Prostate gland (tissue), 2 donors: ENCODE results near the gene TAS2R42. TPM values are rescaled to one million over a fixed set of nuclear protein-coding genes. Genes with fewer than 3 reads are reported as not detected.

Source experiments
- DNase-seq: peaks from one replicate; pipeline ENCODE4 v3.0.0-alpha.2; 2019; ENCODE audit warnings: low spot score
- H3K27ac ChIP-seq, 2 donors: fragments of 200-600 bp; sonication (generic); 2 replicates each; pipeline ENCODE4 v1.5.1; 2017 to 2019
- H3K27me3 ChIP-seq: fragments of 200-600 bp; sonication (generic); replicated peaks from 2 replicates; pipeline ENCODE4 v1.5.1; 2019; ENCODE audit not compliant: insufficient read depth
- H3K36me3 ChIP-seq, 2 donors: fragments of 200-600 bp; sonication (generic); 1 replicate in 1 of 2; 2 replicates in 1 of 2; pipeline versions ENCODE4 v1.5.1 to v1.8.1; 2017 to 2019
- H3K4me1 ChIP-seq: fragments of 200-600 bp; sonication (generic); replicated peaks from 2 replicates; pipeline ENCODE4 v1.5.1; 2019
- H3K4me3 ChIP-seq, 2 donors: fragments of 200-600 bp; sonication (generic); 2 replicates each; pipeline ENCODE4 v1.5.1; 2017 to 2019
- H3K9me3 ChIP-seq: fragments of 200-600 bp; sonication (generic); 2 replicates; pipeline ENCODE4 v1.5.1; 2017
- POLR2A ChIP-seq: fragments of 450-650 bp; IDR thresholded peaks from one replicate; pipeline ENCODE4 v1.6.1; 2016; ENCODE audit warnings: antibody characterized with exemption, mild to moderate bottlenecking
- POLR2AphosphoS5 ChIP-seq: sonication (generic); formaldehyde crosslinking; IDR thresholded peaks from one replicate; pipeline ENCODE4 v1.6.1; 2017; ENCODE audit warnings: antibody characterized with exemption
- WGBS: methylation state at CpG from one replicate; pipeline ENCODE4 v1.1.5; 2018; 5-methylcytosine and 5-hydroxymethylcytosine counted together
- intact Hi-C: fragments of 100-400 bp; cut with DNase I; formaldehyde crosslinking; loops from one replicate; pipeline ENCODE4 v1.14.2; 2022
- total RNA-seq, 2 donors: library from RNA; depleted of rRNA; stranded (reverse); fragments of >200 nt; gene quantifications; one replicate each; pipeline ENCODE4 v1.1.0, GENCODE V29; 2016
- TF ChIP-seq, protein P1 (sequence below), 4 experiments: fragments of 200-600 bp in 2 of 4; fragments of 450-650 bp in 2 of 4; sonication (generic) in 2 of 4; IDR thresholded peaks; 1 replicate in 3 of 4; 2 replicates in 1 of 4; pipeline ENCODE4 v1.5.1; 2016 to 2019; ENCODE audit warnings: antibody characterized with exemption in 4 of 4, mild to moderate bottlenecking in 2 of 4, moderate library complexity in 2 of 4

Gene TAS2R42, protein sequence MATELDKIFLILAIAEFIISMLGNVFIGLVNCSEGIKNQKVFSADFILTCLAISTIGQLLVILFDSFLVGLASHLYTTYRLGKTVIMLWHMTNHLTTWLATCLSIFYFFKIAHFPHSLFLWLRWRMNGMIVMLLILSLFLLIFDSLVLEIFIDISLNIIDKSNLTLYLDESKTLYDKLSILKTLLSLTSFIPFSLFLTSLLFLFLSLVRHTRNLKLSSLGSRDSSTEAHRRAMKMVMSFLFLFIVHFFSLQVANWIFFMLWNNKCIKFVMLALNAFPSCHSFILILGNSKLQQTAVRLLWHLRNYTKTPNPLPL
- total RNA-seq = not detected

DNA sequence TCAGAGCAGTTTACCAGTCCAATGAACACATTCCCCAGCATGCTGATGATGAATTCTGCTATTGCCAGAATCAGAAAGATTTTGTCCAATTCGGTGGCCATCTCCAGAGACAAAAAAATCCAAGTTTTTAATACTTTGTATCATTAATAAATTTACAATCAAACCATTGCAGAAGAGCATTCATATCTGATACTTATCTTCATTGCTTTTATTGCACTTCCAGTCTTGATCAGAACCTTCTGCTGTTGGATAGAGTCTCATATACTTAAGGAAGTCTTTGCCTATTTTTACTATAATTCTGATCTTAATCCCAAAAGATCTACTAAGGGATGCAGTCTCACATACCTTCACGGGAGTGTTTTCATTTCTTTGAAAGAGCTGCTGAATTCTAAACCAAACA is at the start of gene TAS2R42:
Gene TAS2R42, minus strand, starts transcription at position 101 of the 400 bp plus-strand sequence. Its CDS starts 0 bp downstream, at position 101.
- TF ChIP-seq, protein P1, sequence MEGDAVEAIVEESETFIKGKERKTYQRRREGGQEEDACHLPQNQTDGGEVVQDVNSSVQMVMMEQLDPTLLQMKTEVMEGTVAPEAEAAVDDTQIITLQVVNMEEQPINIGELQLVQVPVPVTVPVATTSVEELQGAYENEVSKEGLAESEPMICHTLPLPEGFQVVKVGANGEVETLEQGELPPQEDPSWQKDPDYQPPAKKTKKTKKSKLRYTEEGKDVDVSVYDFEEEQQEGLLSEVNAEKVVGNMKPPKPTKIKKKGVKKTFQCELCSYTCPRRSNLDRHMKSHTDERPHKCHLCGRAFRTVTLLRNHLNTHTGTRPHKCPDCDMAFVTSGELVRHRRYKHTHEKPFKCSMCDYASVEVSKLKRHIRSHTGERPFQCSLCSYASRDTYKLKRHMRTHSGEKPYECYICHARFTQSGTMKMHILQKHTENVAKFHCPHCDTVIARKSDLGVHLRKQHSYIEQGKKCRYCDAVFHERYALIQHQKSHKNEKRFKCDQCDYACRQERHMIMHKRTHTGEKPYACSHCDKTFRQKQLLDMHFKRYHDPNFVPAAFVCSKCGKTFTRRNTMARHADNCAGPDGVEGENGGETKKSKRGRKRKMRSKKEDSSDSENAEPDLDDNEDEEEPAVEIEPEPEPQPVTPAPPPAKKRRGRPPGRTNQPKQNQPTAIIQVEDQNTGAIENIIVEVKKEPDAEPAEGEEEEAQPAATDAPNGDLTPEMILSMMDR (IDR thresholded peaks at IDR 0.05) = no peak
- TF ChIP-seq POLR2AphosphoS5 (no peak), POLR2A (no peak)
- intact Hi-C loops = no loop called here
- 50% methylated on average over 2 of the region's 2 CpGs for WGBS

DNA sequence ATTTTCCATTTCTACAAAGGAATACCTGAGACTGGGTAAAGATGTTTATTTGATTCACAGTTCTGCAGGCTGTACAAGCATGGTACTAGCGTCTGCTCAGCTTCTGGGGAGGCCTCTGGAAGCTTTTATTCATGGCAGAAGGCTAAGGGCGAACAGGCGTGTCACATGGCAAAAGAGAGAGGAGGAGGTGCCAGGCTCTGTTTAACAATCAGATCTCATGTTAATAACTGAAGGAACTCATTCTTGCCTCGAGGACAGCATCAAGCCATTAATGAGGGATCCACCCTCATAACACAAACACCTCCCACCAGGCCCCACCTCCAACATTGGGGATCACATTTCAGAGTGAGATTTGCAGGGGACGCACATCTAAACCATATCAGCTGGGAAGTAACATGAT is 46.8 kb upstream of the TAS2R42 start:
- WGBS = 54% methylated on average over 5 of the region's 5 CpGs
- TF ChIP-seq POLR2AphosphoS5 (no peak), POLR2A (no peak)
- TF ChIP-seq, protein P1 (IDR thresholded peaks at IDR 0.05) = no peak

More for the DNA sequence above, at the start of gene TAS2R42:
- no peaks in the 10 kb centered on the region for H3K4me1 ChIP-seq
- no peak within 1 kb of the TSS for H3K27ac ChIP-seq
- H3K36me3 ChIP-seq = no peaks in the 10 kb centered on the region
- H3K9me3 ChIP-seq = no peaks in the 10 kb centered on the region
- H3K4me3 ChIP-seq = no peak within 1 kb of the TSS
- H3K27me3 ChIP-seq = no peaks in the 10 kb centered on the region
- no peak for DNase-seq

DNA sequence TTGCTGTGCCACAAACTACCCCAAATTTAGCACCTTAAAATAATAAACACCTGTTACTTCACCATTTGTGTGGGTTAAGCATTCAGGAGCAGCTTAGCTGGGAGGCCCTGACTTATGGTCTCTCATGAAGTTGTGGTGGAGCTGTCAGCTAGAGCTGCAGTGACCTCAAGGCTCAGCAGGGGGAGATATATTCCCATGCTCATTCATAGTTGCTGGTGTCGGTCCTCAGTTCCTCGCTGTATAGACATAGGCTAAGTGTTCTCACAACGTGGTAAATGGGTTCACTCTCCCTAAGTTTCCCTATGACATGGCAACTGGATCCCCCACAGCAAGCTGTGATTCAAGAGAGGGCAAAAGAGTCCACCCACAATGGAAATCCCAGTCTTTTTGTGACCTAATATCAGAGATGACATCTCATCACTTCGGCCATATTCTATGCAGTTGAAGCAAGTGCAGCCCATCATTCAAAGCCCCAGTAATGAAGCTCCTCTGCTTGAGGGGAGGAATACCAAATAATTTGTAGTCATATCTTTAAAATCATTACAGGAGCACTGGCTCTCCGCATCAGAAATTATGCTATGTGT is 41.7 kb upstream of the TAS2R42 start:
- H3K27me3 ChIP-seq = no peaks in the 10 kb centered on the region
- DNase-seq = peak; percentile 12
- intact Hi-C loops = no loop called here
- WGBS = 41% methylated on average over 5 of the region's 5 CpGs
- H3K27ac ChIP-seq = no peak overlapping the region
- H3K36me3 ChIP-seq = no peaks in the 10 kb centered on the region
- H3K4me3 ChIP-seq = no peak overlapping the region
- H3K4me1 ChIP-seq = no peaks in the 10 kb centered on the region
- no peaks in the 10 kb centered on the region for H3K9me3 ChIP-seq
- TF ChIP-seq, protein P1 (IDR thresholded peaks at IDR 0.05) = peak in 3 of 4 experiments; percentile 28 to 61 (median 42)
- TF ChIP-seq POLR2A (no peak), POLR2AphosphoS5 (no peak)

More for the DNA sequence above, 46.8 kb upstream of the TAS2R42 start:
- Histone ChIP-seq H3K27ac (no peak overlapping the region), H3K4me3 (no peak overlapping the region), H3K36me3 (no peaks in the 10 kb centered on the region), H3K4me1 (no peaks in the 10 kb centered on the region), H3K27me3 (no peaks in the 10 kb centered on the region), H3K9me3 (no peaks in the 10 kb centered on the region)
- intact Hi-C loops = no loop called here
- DNase-seq = no peak

DNA sequence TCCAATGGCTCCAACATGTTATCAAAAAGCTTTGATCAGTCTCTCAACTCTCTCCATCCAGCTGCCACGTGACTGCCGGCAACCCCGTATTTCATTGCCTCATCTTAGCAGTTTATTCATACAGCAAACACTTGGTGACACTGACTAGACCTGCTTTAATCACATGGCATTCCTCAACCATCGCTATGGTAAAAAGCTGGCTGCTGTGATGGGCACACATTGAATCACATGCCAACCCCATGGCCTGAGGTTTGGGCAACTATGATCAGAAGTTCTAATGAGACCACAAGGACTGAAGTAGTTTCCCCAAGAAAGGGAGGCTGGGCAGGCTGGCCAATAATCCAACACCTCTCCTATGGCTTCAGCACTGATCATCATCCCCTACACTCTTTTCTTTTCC is 40.6 kb upstream of the TAS2R42 start:
- H3K27ac ChIP-seq = no peak overlapping the region
- no peaks in the 10 kb centered on the region for H3K27me3 ChIP-seq
- 85% methylated on average over 4 of the region's 4 CpGs for WGBS
- no peaks in the 10 kb centered on the region for H3K36me3 ChIP-seq
- no peak for TF ChIP-seq POLR2AphosphoS5
- TF ChIP-seq POLR2A = no peak
- TF ChIP-seq, protein P1 (IDR thresholded peaks at IDR 0.05) = no peak
- no peak overlapping the region for H3K4me3 ChIP-seq
- intact Hi-C loops = no loop called here
- H3K4me1 ChIP-seq = no peaks in the 10 kb centered on the region
- H3K9me3 ChIP-seq = no peaks in the 10 kb centered on the region
- DNase-seq = no peak

DNA sequence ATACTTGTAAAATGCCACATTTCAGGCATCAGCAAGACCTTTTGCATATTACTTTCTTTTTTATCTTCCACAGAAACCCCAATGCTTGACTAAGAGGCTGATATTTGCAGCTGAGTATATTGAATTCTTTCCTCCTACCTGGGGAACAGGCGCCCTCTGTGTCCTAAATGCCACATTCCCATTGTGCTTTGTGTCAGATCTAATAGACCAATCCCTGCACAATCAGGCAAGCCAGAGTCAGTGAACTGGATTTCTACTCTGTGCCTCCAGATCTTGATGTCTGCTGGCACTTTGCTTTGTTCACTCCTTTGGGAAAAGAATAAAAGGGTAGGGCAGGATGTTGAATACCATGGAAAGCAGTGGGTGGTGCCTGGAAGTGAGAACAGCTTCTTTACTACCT is 22.4 kb upstream of the TAS2R42 start:
- no peaks in the 10 kb centered on the region for H3K4me1 ChIP-seq
- H3K4me3 ChIP-seq = no peak overlapping the region
- H3K27me3 ChIP-seq = no peaks in the 10 kb centered on the region
- intact Hi-C loops = no loop called here
- DNase-seq = no peak
- H3K27ac ChIP-seq = no peak overlapping the region
- no peaks in the 10 kb centered on the region for H3K36me3 ChIP-seq
- TF ChIP-seq, protein P1 (IDR thresholded peaks at IDR 0.05) = no peak
- no peak for TF ChIP-seq POLR2AphosphoS5
- no peak for TF ChIP-seq POLR2A
- 58% methylated on average over 1 of the region's 1 CpG for WGBS
- no peaks in the 10 kb centered on the region for H3K9me3 ChIP-seq
